ENCODE results near the gene BAK1. TPM values are rescaled to one million over a fixed set of nuclear protein-coding genes. Genes with fewer than 3 reads are reported as not detected.

Gene BAK1
- total RNA-seq, result 19.7 TPM
- long read RNA-seq, transcript BAK1-202 (6 exons, 2,136 nt), result major isoform, 96 of 109 reads
- long read RNA-seq, partial matches to known transcripts, result 4 of 109 reads
- long read RNA-seq, other reads (novel, unspliced or antisense), result 9 of 109 reads

GRCh38 chr6:33579828-33580714 lies at the start of gene BAK1:
BAK1 (minus strand) TSS chr6:33580276; CDS start chr6:33577604, 2,672 bp downstream.
- peak within 1 kb of the TSS; percentile 97 for H3K4me3 ChIP-seq
- DNase-seq, result peak; percentile 92
- TF ChIP-seq CTCF (IDR thresholded peaks at IDR 0.05; ENCODE audit: borderline replicate concordance), result peak; percentile 66
- H3K4me1 ChIP-seq, result peaks cover 43% of the 10 kb centered on the region
- H3K9me3 ChIP-seq (replicated peaks), result no peaks in the 10 kb centered on the region
- peak within 1 kb of the TSS; percentile 92 for H3K27ac ChIP-seq (replicated peaks)
- intact Hi-C loops (cut with micrococcal nuclease), result loop anchor here (10.0 kb wide), 1 partner anchor 95 kb away; no protein-coding TSS in a partner anchor
- H3K27me3 ChIP-seq (ENCODE audit: low read depth), result no peaks in the 10 kb centered on the region
- H3K36me3 ChIP-seq, result peaks cover 24% of the 10 kb centered on the region

- no peaks in the 10 kb centered on the region for H3K27me3 ChIP-seq (ENCODE audit: low read depth)
- DNase-seq, result no peak
- intact Hi-C loops (cut with micrococcal nuclease), result no loop called here
- H3K4me3 ChIP-seq, result no peak overlapping the region
- no peaks in the 10 kb centered on the region for H3K9me3 ChIP-seq (replicated peaks)
- no peaks in the 10 kb centered on the region for H3K36me3 ChIP-seq
- H3K4me1 ChIP-seq, result peaks cover 52% of the 10 kb centered on the region
- H3K27ac ChIP-seq (replicated peaks), result peak overlapping the region; percentile 31
- no peak for TF ChIP-seq CTCF (IDR thresholded peaks at IDR 0.05; ENCODE audit: borderline replicate concordance)
Observed at GRCh38 chr6:33628401-33628964, 48.4 kb upstream of the BAK1 start.

- no peaks in the 10 kb centered on the region for H3K36me3 ChIP-seq
- peaks cover 53% of the 10 kb centered on the region for H3K4me1 ChIP-seq
- H3K9me3 ChIP-seq (replicated peaks), result no peaks in the 10 kb centered on the region
- intact Hi-C loops (cut with micrococcal nuclease), result no loop called here
- no peak overlapping the region for H3K4me3 ChIP-seq
- DNase-seq, result no peak
- peak overlapping the region; percentile 31 for H3K27ac ChIP-seq (replicated peaks)
- no peaks in the 10 kb centered on the region for H3K27me3 ChIP-seq (ENCODE audit: low read depth)
- no peak for TF ChIP-seq CTCF (IDR thresholded peaks at IDR 0.05; ENCODE audit: borderline replicate concordance)
Observed at GRCh38 chr6:33627876-33628275, 47.8 kb upstream of the BAK1 start.

- TF ChIP-seq CTCF (IDR thresholded peaks at IDR 0.05; ENCODE audit: borderline replicate concordance), result no peak
- intact Hi-C loops (cut with micrococcal nuclease), result no loop called here
- no peak overlapping the region for H3K27ac ChIP-seq (replicated peaks)
- peaks cover 13% of the 10 kb centered on the region for H3K27me3 ChIP-seq (ENCODE audit: low read depth)
- H3K4me1 ChIP-seq, result peaks cover 58% of the 10 kb centered on the region
- DNase-seq, result no peak
- H3K36me3 ChIP-seq, result no peaks in the 10 kb centered on the region
- no peaks in the 10 kb centered on the region for H3K9me3 ChIP-seq (replicated peaks)
- H3K4me3 ChIP-seq, result no peak overlapping the region
Observed at GRCh38 chr6:33624856-33625255, 44.8 kb upstream of the BAK1 start.

GRCh38 chr6:33623895-33624381 lies 43.9 kb upstream of the BAK1 start:
- Histone ChIP-seq H3K27me3 (ENCODE audit: low read depth) (peaks cover 13% of the 10 kb centered on the region), H3K4me3 (no peak overlapping the region), H3K36me3 (no peaks in the 10 kb centered on the region), H3K27ac (replicated peaks) (no peak overlapping the region), H3K9me3 (replicated peaks) (no peaks in the 10 kb centered on the region), H3K4me1 (peaks cover 67% of the 10 kb centered on the region)
- DNase-seq, result no peak
- intact Hi-C loops (cut with micrococcal nuclease), result no loop called here
- no peak for TF ChIP-seq CTCF (IDR thresholded peaks at IDR 0.05; ENCODE audit: borderline replicate concordance)

Data from left ventricle myocardium inferior (tissue), 1 donor.